GM19035 (cell line): ENCODE measurements around the gene SURF1.
"Not testable (repeated sequence)": the region's sequence is repeated elsewhere in the genome, so short reads cannot be mapped to it uniquely, and the experiment has no call there.

Experiments
- ATAC-seq: cut with Tn5 transposase; IDR thresholded peaks from one replicate; pipeline ENCODE4 v1.9.1; 2021; ENCODE audit not compliant: unreplicated experiment

SURF1 gene

DNA sequence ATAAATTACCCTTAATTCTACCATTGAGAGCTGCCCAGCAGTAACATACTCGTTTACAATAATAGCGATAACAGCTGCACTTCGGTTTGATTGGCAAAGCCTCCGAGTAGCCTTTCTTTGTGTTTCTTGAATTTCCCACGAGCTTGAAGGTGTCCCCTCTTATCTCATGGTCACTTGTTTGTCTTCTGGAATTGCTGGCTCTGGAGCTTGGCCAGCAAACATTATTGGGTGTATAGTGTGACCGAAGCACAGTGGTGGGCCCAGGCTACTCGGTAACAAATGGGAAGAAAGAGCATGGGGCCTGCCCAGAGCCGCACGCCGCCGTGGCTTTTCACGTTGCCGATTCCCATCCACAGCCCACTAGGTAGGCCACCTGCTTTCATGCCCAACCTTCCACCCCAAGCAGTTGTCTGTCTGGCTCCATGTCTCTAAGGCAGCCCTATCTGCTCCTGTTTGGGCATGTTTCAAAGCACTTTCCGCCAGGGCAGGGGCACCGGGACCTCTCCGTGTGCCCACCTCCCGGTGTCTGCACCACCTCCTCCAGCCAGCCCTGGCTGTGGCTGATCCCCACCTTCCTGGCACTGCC, 28.5 kb upstream of the SURF1 start:
- ATAC-seq, result no peak

DNA sequence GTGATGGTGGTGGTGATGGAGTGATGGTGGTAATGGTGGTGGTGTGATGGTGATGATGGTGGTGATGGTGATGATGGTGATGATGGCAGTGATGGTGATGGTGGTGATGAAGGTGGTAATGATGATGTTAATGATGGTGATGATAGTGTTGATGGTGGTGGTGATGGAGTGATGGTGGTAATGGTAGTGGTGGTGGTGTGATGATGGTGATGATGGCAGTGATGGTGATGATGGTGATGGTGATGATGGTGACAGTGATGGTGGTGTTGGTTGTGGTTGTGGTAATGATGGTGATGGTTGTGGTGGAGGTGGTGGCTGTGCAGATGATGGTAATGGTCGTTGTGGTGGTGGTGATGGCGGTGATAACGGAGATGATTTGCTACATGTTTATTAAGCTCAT, 27.2 kb upstream of the SURF1 start:
- ATAC-seq, result no peak

DNA sequence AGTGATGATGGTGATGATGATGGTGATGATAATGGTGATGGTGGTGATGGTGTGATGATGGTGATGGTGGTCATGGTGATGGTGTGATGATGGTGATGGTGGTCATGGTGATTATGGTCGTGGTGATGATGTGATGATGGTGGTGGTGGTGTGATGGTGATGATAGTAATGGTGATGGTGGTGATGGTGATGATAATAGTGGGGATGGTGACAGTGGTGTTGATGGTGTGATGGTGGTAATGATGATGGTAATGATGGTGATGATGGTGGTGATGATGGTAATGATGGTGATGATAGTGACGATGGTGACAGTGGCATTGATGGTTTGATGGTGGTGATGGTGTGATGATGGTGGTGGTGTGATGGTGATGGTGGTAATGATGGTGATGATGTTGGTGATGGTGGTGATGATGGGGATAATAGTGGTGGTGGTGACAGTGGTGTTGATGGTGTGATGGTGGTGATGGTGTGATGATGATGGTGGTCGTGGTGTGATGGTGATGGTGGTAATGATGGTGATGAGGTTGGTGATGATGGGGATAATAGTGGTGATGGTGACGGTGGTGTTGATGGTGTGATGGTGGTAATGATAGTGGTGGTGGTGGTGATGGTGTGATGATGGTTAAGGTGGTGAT, 26.3 kb upstream of the SURF1 start:
- no peak for ATAC-seq

GRCh38 chr9:133380734-133381133, 24.4 kb upstream of the SURF1 start:
- no peak for ATAC-seq

- ATAC-seq, result no peak
Observed at GRCh38 chr9:133379153-133380086, 23.1 kb upstream of the SURF1 start.

- no peak for ATAC-seq
Observed at GRCh38 chr9:133378408-133378962, 22.2 kb upstream of the SURF1 start.

- ATAC-seq, result no peak
Observed at GRCh38 chr9:133377721-133378216, 21.5 kb upstream of the SURF1 start.

- ATAC-seq, result not testable (repeated sequence)
Observed at GRCh38 chr9:133377280-133377679, 21.0 kb upstream of the SURF1 start.

- ATAC-seq, result peak; percentile 89
Observed at GRCh38 chr9:133375724-133376654, 19.7 kb upstream of the SURF1 start, which contains the start of the genes STKLD1 and SURF4. TSS of gene STKLD1 (plus strand) at chr9:133376366. CDS start at chr9:133376474, 108 bp downstream. TSS of gene SURF4 (minus strand) at chr9:133376060. CDS start at chr9:133375969, 91 bp downstream.

- ATAC-seq, result peak; percentile 7
Observed at GRCh38 chr9:133375116-133375723, 18.9 kb upstream of the SURF1 start.

- ATAC-seq, result no peak
Observed at GRCh38 chr9:133374612-133375115, 18.4 kb upstream of the SURF1 start.

DNA sequence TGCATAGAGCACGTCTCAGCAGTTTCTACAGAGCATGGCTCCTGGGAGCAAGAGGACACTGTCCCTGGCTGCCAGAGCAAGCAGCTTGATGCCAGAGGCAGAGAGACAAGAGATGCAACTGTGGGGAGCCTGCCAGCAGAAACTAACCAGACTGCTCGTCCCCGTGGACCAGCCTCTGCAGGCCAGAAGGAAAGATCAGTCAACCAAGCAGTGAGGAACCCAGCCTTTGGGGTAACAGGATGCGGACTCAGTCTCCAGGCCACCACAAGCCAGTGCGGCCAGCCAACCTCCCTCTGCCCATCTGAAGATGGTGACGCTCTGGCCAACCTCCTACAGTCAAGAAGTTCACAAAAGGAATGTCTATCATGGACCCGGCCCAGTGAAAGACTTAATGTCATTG, 15.9 kb upstream of the SURF1 start:
- no peak for ATAC-seq

GRCh38 chr9:133371261-133371711, 15.0 kb upstream of the SURF1 start:
- ATAC-seq, result no peak

DNA sequence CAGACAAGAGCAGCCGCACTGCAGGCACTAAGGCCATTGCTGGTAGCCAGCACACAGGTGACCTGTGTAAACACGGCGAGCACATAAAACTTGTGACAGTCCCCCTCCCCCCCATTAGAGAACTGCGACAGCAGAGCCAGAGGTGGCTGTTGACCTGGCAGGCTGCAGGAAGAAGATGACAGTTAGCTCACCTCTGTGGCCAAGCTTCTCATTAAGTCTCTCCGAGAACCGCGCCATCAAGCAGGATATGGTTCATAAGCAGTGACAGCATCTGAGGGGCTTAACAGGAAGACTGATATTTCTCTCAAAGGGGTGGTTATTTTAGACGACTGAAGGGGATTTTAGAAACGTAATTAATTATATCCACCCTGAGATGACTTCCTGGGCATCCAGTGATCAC, 14.4 kb upstream of the SURF1 start:
- no peak for ATAC-seq

DNA sequence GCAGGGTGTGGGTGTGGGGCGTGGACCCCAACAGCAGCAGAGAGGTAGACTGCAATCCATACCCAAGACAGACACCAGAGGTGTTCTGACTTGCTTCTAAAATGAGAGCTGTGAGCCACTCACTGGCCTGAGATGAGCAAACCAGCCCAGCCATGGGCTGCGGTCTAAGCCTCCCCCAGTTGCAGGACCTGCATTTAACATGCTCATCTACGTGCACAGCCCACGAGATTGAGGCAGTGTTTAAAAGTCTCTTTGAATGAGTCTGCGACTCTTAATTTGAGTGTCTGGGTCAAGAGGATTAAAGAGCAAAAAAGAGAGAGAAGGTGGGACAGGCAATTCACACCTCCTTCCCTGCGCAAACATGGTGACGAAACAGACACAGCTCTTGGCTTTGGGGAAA, 13.6 kb upstream of the SURF1 start:
- ATAC-seq, result no peak

DNA sequence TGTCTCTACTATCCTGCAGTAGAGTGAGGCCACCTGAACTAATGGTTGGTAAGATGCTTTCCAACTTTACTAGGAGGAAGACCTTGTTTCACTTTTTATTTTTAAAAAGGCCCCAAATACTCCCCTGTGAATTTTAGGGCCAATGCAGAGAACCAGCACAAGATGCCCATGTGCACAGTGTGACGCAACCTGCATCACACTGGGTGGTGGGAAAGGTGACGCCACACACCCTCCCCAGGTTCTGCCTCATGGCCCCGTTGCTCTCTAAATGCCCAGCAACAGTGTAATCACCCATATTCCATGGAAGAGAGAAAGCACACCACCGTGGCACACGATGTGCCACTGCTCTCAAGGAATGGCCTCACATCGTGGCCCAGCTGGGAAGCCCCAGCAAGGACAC, 13.1 kb upstream of the SURF1 start:
- ATAC-seq, result no peak

- ATAC-seq, result no peak
Observed at GRCh38 chr9:133368249-133368881, 12.1 kb upstream of the SURF1 start.

GRCh38 chr9:133367778-133368177, 11.5 kb upstream of the SURF1 start:
- ATAC-seq, result no peak

DNA sequence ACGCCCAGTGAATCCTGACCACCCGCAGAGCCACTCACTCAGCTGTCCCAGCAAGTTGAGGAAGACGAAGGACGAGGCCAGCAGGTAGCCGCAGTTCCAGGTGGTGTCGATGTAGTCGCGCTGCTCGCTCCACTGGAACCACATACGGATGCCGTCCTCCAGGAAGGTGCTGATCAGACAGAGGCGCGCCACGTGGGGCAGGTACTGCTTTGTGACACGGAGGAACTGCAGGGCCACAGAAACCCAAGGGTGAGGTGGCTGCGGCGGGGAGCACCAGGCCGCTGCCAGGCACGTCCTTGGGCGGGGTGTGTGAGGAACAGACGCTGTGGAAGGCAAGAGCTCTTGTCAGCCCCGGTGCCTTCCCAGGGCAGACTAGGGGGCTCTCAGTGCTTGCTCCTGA, 10.9 kb upstream of the SURF1 start:
- ATAC-seq, result no peak
